T-helper 2 cell treated with Interferon-gamma antibody and Interleukin-4, amounts not matched to agents 5 μg/mL and 100 μg/mL, for 36 hours (primary cell): ENCODE results near the gene ITGAE.
A peak's percentile ranks its signal among the peaks of the same experiment; 100 is the strongest.
"Not testable (repeated sequence)": the region's sequence is repeated elsewhere in the genome, so short reads cannot be mapped to it uniquely, and the experiment has no call there.

Source experiments
- DNase-seq: peaks from one replicate; pipeline ENCODE4 v3.0.0; 2021; ENCODE audit warnings: low spot score
- H3K27ac Mint-ChIP-seq: one replicate; pipeline ENCODE4 v1.8.0; 2021; ENCODE audit warnings: mild to moderate bottlenecking, mixed read lengths
- H3K27me3 Mint-ChIP-seq: one replicate; pipeline ENCODE4 v1.8.0; 2021; ENCODE audit warnings: low read depth, mixed read lengths
- H3K36me3 Mint-ChIP-seq: one replicate; pipeline ENCODE4 v1.8.0; 2021; ENCODE audit warnings: low read depth, mixed read lengths
- H3K4me1 Mint-ChIP-seq: one replicate; pipeline ENCODE4 v1.8.0; 2021; ENCODE audit warnings: low read depth, mixed read lengths
- H3K4me3 Mint-ChIP-seq: one replicate; pipeline ENCODE4 v1.8.0; 2022; ENCODE audit warnings: mild to moderate bottlenecking, moderate library complexity, mixed read lengths
- H3K9me3 Mint-ChIP-seq: one replicate; pipeline ENCODE4 v1.8.0; 2021; ENCODE audit warnings: mixed read lengths

ITGAE gene

GRCh38 chr17:3751836-3752235 lies 49.2 kb downstream of the ITGAE start:
- Mint-ChIP-seq H3K4me1 (peaks cover 25% of the 10 kb centered on the region), H3K4me3 (no peak overlapping the region), H3K27ac (no peak overlapping the region), H3K36me3 (no peaks in the 10 kb centered on the region), H3K9me3 (no peaks in the 10 kb centered on the region), H3K27me3 (no peaks in the 10 kb centered on the region)
- no peak for DNase-seq

- H3K27me3 Mint-ChIP-seq, result no peaks in the 10 kb centered on the region
- peak overlapping the region; percentile 80 for H3K4me3 Mint-ChIP-seq
- DNase-seq, result no peak
- H3K4me1 Mint-ChIP-seq, result peaks cover 25% of the 10 kb centered on the region
- H3K27ac Mint-ChIP-seq, result peak overlapping the region; percentile 83
- H3K9me3 Mint-ChIP-seq, result no peaks in the 10 kb centered on the region
- H3K36me3 Mint-ChIP-seq, result no peaks in the 10 kb centered on the region
These were observed 50.1 kb downstream of the ITGAE start for GRCh38 chr17:3750926-3751325.

GRCh38 chr17:3750296-3750695 lies 50.7 kb downstream of the ITGAE start:
- Mint-ChIP-seq H3K9me3 (no peaks in the 10 kb centered on the region), H3K27ac (peak overlapping the region; percentile 83), H3K36me3 (no peaks in the 10 kb centered on the region), H3K27me3 (no peaks in the 10 kb centered on the region), H3K4me1 (peaks cover 25% of the 10 kb centered on the region), H3K4me3 (peak overlapping the region; percentile 80)
- DNase-seq, result no peak

- no peaks in the 10 kb centered on the region for H3K27me3 Mint-ChIP-seq
- peak overlapping the region; percentile 62 for H3K27ac Mint-ChIP-seq
- H3K4me3 Mint-ChIP-seq, result no peak overlapping the region
- H3K9me3 Mint-ChIP-seq, result no peaks in the 10 kb centered on the region
- H3K4me1 Mint-ChIP-seq, result peaks cover 25% of the 10 kb centered on the region
- no peak for DNase-seq
- H3K36me3 Mint-ChIP-seq, result no peaks in the 10 kb centered on the region
These were observed 52.4 kb downstream of the ITGAE start for GRCh38 chr17:3748576-3748975.

- no peak for DNase-seq
- Mint-ChIP-seq H3K27ac (no peak overlapping the region), H3K27me3 (no peaks in the 10 kb centered on the region), H3K9me3 (no peaks in the 10 kb centered on the region), H3K36me3 (no peaks in the 10 kb centered on the region), H3K4me3 (no peak overlapping the region), H3K4me1 (peaks cover 30% of the 10 kb centered on the region)
These were observed 53.2 kb downstream of the ITGAE start for GRCh38 chr17:3747805-3748204.

- DNase-seq, result no peak
- Mint-ChIP-seq H3K36me3 (no peaks in the 10 kb centered on the region), H3K27me3 (no peaks in the 10 kb centered on the region), H3K27ac (no peak overlapping the region), H3K4me3 (no peak overlapping the region), H3K4me1 (peaks cover 18% of the 10 kb centered on the region), H3K9me3 (no peaks in the 10 kb centered on the region)
These were observed 55.9 kb downstream of the ITGAE start for GRCh38 chr17:3745071-3745470.

GRCh38 chr17:3744014-3744413 lies 57.0 kb downstream of the ITGAE start:
- no peak for DNase-seq
- Mint-ChIP-seq H3K9me3 (no peaks in the 10 kb centered on the region), H3K27ac (no peak overlapping the region), H3K36me3 (no peaks in the 10 kb centered on the region), H3K4me1 (peaks cover 25% of the 10 kb centered on the region), H3K27me3 (no peaks in the 10 kb centered on the region), H3K4me3 (no peak overlapping the region)

- no peaks in the 10 kb centered on the region for H3K36me3 Mint-ChIP-seq
- no peaks in the 10 kb centered on the region for H3K9me3 Mint-ChIP-seq
- H3K27ac Mint-ChIP-seq, result peak overlapping the region; percentile 71
- H3K27me3 Mint-ChIP-seq, result no peaks in the 10 kb centered on the region
- DNase-seq, result peak; percentile 27
- H3K4me1 Mint-ChIP-seq, result peaks cover 37% of the 10 kb centered on the region
- peak overlapping the region; percentile 54 for H3K4me3 Mint-ChIP-seq
These were observed 60.3 kb downstream of the ITGAE start for GRCh38 chr17:3740611-3741073.

GRCh38 chr17:3739422-3740124 lies 61.4 kb downstream of the ITGAE start:
- H3K4me1 Mint-ChIP-seq, result peaks cover 37% of the 10 kb centered on the region
- H3K27ac Mint-ChIP-seq, result peak overlapping the region; percentile 69
- no peaks in the 10 kb centered on the region for H3K27me3 Mint-ChIP-seq
- no peak overlapping the region for H3K4me3 Mint-ChIP-seq
- H3K9me3 Mint-ChIP-seq, result no peaks in the 10 kb centered on the region
- DNase-seq, result no peak
- no peaks in the 10 kb centered on the region for H3K36me3 Mint-ChIP-seq

- Mint-ChIP-seq H3K4me1 (peaks cover 37% of the 10 kb centered on the region), H3K4me3 (peak overlapping the region; percentile 38), H3K9me3 (no peaks in the 10 kb centered on the region), H3K36me3 (no peaks in the 10 kb centered on the region), H3K27me3 (no peaks in the 10 kb centered on the region), H3K27ac (peak overlapping the region; percentile 72)
- peak; percentile 66 for DNase-seq
These were observed 62.3 kb downstream of the ITGAE start for GRCh38 chr17:3738562-3739295.

GRCh38 chr17:3735515-3735914 lies 65.5 kb downstream of the ITGAE start:
- no peak for DNase-seq
- no peaks in the 10 kb centered on the region for H3K9me3 Mint-ChIP-seq

GRCh38 chr17:3734911-3735276 lies 66.1 kb downstream of the ITGAE start:
- H3K4me3 Mint-ChIP-seq, H3K27ac Mint-ChIP-seq, H3K9me3 Mint-ChIP-seq, H3K36me3 Mint-ChIP-seq, DNase-seq, H3K27me3 Mint-ChIP-seq: not testable (repeated sequence)
- H3K4me1 Mint-ChIP-seq, result peaks cover 27% of the 10 kb centered on the region

More at GRCh38 chr17:3735515-3735914, 65.5 kb downstream of the ITGAE start:
- peaks cover 2% of the 10 kb centered on the region for H3K36me3 Mint-ChIP-seq
- no peak overlapping the region for H3K4me3 Mint-ChIP-seq
- H3K27ac Mint-ChIP-seq, result no peak overlapping the region
- no peaks in the 10 kb centered on the region for H3K27me3 Mint-ChIP-seq
- peaks cover 30% of the 10 kb centered on the region for H3K4me1 Mint-ChIP-seq

GRCh38 chr17:3732210-3732621 lies 68.8 kb downstream of the ITGAE start:
- no peaks in the 10 kb centered on the region for H3K27me3 Mint-ChIP-seq
- H3K4me3 Mint-ChIP-seq, result no peak overlapping the region
- H3K27ac Mint-ChIP-seq, result no peak overlapping the region
- H3K4me1 Mint-ChIP-seq, result peaks cover 12% of the 10 kb centered on the region
- H3K36me3 Mint-ChIP-seq, result peaks cover 13% of the 10 kb centered on the region
- no peak for DNase-seq
- H3K9me3 Mint-ChIP-seq, result no peaks in the 10 kb centered on the region

GRCh38 chr17:3730881-3731429 lies 70.0 kb downstream of the ITGAE start:
- H3K36me3 Mint-ChIP-seq, result peaks cover 21% of the 10 kb centered on the region
- H3K27me3 Mint-ChIP-seq, result no peaks in the 10 kb centered on the region
- H3K9me3 Mint-ChIP-seq, result no peaks in the 10 kb centered on the region
- no peak overlapping the region for H3K4me3 Mint-ChIP-seq
- no peak overlapping the region for H3K27ac Mint-ChIP-seq
- H3K4me1 Mint-ChIP-seq, result peaks cover 13% of the 10 kb centered on the region
- no peak for DNase-seq
